GM19238 (cell line): ENCODE results near the gene BCAP31.
"Not testable (repeated sequence)": the region's sequence is repeated elsewhere in the genome, so short reads cannot be mapped to it uniquely, and the experiment has no call there.

Experiments used
- DNase-seq: peaks from one replicate; pipeline ENCODE4 v3.0.0; 2011; ENCODE audit warnings: low spot score; ENCODE audit not compliant: insufficient read length

The BCAP31 gene

GRCh38 chrX:153763298-153763932, 39.2 kb upstream of the BCAP31 start:
- no peak for DNase-seq

- no peak for DNase-seq
Measured at GRCh38 chrX:153762626-153763173, 38.5 kb upstream of the BCAP31 start.

GRCh38 chrX:153761863-153762262, 37.7 kb upstream of the BCAP31 start:
- no peak for DNase-seq

- DNase-seq = no peak
Measured at GRCh38 chrX:153755136-153755535, 30.9 kb upstream of the BCAP31 start.

- no peak for DNase-seq
Measured at GRCh38 chrX:153750127-153750774, 26.1 kb upstream of the BCAP31 start.

GRCh38 chrX:153749017-153749416, 24.8 kb upstream of the BCAP31 start:
- not testable (repeated sequence) for DNase-seq

- not testable (repeated sequence) for DNase-seq
Measured at GRCh38 chrX:153746991-153747390, 22.8 kb upstream of the BCAP31 start.

- DNase-seq = no peak
Measured at GRCh38 chrX:153746359-153746758, 22.2 kb upstream of the BCAP31 start.

- not testable (repeated sequence) for DNase-seq
Measured at GRCh38 chrX:153745067-153745433, 20.9 kb upstream of the BCAP31 start.

GRCh38 chrX:153744210-153745066, 20.3 kb upstream of the BCAP31 start:
- DNase-seq = no peak

GRCh38 chrX:153743468-153744209, 19.5 kb upstream of the BCAP31 start:
- DNase-seq = not testable (repeated sequence)

GRCh38 chrX:153742796-153743467, 18.7 kb upstream of the BCAP31 start:
- not testable (repeated sequence) for DNase-seq

- not testable (repeated sequence) for DNase-seq
Measured at GRCh38 chrX:153742111-153742510, 17.9 kb upstream of the BCAP31 start.

- DNase-seq = no peak
Measured at GRCh38 chrX:153741446-153741845, 17.3 kb upstream of the BCAP31 start.

GRCh38 chrX:153740631-153741222, 16.5 kb upstream of the BCAP31 start:
- DNase-seq = no peak

- DNase-seq = no peak
Measured at GRCh38 chrX:153739754-153740486, 15.7 kb upstream of the BCAP31 start.

GRCh38 chrX:153738056-153738605, 13.9 kb upstream of the BCAP31 start:
- DNase-seq = no peak

- DNase-seq = no peak
Measured at GRCh38 chrX:153736871-153737441, 12.8 kb upstream of the BCAP31 start.
